IPS-11a (cell line): Measurements from ENCODE around the gene KIF5C.
"Not testable (repeated sequence)": the region's sequence is repeated elsewhere in the genome, so short reads cannot be mapped to it uniquely, and the experiment has no call there.

Experiments used
- H3K4me3 ChIP-seq: one replicate; pipeline ENCODE4 v1.5.1; 2013; ENCODE audit warnings: low read depth, low read length, control low read depth

KIF5C gene

DNA sequence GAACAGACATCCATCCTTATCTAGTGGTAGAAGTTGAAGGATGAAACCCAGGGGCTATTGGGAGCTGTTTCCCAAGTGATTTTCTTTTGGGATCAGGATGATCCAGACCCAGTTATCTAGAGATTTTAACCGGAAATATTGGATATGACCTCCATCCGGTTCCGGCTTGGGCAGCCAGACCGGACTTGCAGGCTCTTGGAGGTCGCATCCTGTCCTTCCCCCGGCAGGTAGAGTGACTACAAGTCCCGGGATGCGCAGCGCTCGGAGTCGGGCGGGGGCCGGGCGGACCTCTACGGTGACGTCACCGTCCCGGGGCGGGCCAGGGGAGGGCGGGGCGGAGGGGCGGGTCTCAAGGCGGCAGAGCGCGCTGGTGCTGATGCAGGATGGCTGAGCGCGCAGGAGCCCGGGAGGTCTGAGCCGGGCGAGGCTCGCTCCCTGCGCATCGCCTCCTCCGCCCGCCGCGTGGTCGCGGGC lies at the start of gene KIF5C:
KIF5C (plus strand) TSS at position 360 of the 474 bp plus-strand sequence. CDS start 391 bp downstream, outside the sequence.
- H3K4me3 ChIP-seq = peak within 1 kb of the TSS; percentile 75

GRCh38 chr2:148826791-148827190 lies 48.2 kb upstream of the KIF5C start:
- no peak overlapping the region for H3K4me3 ChIP-seq

DNA sequence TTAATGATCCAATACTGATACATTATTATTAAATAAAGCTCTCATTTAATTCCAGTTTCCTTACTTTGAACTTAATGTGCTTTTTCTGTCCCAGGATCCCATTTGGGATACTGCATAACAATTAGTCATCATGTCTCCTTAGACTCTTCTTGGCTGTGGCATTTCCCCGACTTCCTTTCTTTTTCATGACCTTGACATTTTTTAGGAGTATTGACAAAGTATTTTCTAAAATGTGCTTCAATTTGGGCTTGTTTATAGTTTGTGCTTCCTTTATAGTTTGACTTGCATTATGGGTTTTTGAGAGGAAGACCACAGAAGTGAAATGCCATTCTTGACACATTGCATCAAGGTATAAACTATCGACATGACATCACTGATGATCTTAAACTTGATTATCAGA lies 46.1 kb upstream of the KIF5C start:
- no peak overlapping the region for H3K4me3 ChIP-seq

DNA sequence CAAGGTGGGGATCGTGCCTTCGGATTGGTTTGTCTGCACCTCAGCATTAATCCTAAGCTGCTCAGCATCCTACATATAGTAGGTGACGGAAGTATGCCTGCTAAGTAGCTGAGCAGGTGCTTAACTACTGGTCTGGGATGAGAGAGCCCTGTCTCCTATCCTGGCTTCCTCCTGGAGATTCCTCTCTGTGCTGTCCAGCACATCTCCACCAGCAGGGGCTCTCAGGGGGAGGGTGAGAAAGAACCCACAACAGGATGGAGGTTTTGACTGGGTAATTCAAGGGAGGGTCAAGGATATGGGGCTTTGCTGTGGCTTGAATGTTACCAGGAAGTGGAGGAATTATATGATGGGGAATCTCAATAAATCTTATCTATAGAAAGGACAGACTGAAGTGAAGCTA lies 45.4 kb upstream of the KIF5C start:
- no peak overlapping the region for H3K4me3 ChIP-seq

GRCh38 chr2:148832637-148833036 lies 42.4 kb upstream of the KIF5C start:
- no peak overlapping the region for H3K4me3 ChIP-seq

DNA sequence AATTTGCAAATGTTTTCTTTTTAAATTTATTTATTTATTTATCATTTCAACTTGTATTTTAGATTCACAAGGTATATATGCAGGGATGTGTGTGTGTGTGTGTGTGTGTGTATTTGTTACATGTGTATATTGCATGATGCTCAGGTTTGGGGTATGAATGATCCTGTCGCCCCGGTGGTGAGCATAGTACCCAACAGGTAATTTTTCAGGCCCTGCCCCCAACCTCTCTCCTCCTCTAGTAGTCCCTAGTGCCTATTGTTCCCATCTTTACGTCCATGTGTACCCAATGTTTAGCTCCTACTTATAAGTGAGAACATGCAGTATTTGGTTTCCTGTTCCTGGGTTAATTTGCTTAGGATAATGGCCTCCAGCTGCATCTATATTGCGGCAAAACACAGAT lies 33.0 kb upstream of the KIF5C start:
- H3K4me3 ChIP-seq = no peak overlapping the region

- no peak overlapping the region for H3K4me3 ChIP-seq
Observed at GRCh38 chr2:148848146-148848545, 26.9 kb upstream of the KIF5C start.

GRCh38 chr2:148853458-148853857 lies 21.6 kb upstream of the KIF5C start:
- no peak overlapping the region for H3K4me3 ChIP-seq

DNA sequence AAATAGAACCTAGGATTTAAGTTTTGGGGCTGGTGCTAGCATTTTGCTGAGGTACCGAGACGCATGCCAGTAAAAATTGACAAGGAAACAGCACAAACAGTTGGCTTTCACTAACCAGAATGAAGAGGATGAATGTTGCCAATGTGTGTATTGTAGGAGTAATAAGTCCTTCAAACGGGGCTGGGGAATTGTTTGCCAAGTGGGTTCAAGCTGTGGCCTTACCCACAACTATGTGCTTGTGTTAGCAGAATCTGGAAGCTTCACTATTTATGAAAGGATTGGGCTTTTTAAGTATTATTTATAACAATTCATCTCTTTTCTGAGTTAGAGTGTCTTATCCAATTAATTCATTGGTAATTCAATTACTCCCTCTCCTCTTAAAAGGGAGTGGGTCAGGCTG lies 15.0 kb upstream of the KIF5C start:
- H3K4me3 ChIP-seq = no peak overlapping the region

DNA sequence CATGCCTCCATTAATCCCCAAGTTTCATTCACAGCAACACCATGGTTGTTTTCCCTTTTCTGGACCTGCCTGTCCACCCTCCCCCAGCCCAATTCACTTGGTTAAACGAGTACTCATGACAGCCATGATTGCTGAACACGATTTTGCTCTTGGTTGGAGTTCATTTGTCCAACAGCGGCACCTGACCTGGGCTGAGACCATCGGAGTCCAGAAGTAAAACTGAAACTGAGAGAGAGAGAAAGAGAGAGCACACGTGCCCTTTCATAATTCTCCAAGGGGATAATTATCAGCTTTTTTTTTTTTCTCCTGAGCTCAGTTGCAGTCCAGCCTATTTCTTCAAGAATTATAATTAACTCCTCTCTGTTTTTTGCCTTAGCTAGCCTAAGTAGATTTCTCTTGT lies 13.7 kb upstream of the KIF5C start:
- H3K4me3 ChIP-seq = no peak overlapping the region

- H3K4me3 ChIP-seq = not testable (repeated sequence)
Observed at GRCh38 chr2:148862478-148862877, 12.5 kb upstream of the KIF5C start.

DNA sequence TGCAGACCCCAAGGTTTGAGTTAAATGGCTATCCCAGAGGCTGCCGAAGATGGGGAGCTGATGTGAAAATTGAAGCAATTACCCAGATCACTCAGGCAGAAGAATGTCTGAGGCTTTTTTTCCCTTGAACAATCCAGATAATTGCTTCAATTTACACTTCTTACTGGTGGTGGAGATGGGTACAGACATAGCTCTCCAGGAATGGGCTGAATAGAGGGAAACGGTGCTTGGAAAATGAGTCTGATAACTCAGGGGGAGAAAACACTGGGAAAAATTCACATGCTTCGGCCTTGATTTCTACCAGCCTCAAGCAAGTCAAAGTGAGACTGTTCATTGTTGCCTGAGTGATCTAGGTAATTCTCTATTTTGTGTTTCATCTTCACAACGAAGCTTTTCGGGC lies 9.5 kb upstream of the KIF5C start:
- no peak overlapping the region for H3K4me3 ChIP-seq

- no peak overlapping the region for H3K4me3 ChIP-seq
Observed at GRCh38 chr2:148866091-148866490, 8.9 kb upstream of the KIF5C start.

- no peak overlapping the region for H3K4me3 ChIP-seq
Observed at GRCh38 chr2:148867079-148867769, 7.8 kb upstream of the KIF5C start.

DNA sequence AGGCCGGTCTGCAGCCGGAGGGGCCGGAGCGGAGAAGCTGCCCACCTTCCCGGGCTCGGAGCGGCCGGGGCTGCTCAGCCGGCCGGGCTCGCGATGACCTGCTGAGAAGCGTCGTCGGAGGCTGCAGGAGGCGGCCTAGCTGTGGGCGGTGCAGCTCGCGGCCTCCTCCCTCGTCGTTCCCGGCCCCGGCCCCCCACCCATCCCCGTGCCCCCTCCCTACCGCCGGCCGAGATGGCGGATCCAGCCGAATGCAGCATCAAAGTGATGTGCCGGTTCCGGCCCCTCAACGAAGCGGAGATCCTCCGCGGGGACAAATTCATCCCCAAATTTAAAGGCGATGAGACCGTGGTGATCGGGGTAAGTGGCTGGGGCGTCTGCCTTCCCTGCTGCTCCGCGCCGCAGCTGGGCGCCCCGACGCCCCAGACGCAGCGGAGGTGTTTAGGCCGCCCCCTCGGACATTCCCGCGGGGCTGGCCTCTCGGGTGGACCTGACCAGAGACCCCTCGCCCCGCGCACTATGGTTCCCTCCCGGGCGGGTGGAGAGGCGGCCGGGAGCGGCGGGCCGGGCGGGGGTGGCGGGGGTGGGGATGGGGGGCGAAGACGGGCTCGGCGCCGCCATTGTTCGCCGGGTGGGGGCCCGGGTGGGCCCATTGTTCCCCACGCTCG lies 492 bp downstream of the KIF5C start:
- H3K4me3 ChIP-seq = peak overlapping the region; percentile 75

DNA sequence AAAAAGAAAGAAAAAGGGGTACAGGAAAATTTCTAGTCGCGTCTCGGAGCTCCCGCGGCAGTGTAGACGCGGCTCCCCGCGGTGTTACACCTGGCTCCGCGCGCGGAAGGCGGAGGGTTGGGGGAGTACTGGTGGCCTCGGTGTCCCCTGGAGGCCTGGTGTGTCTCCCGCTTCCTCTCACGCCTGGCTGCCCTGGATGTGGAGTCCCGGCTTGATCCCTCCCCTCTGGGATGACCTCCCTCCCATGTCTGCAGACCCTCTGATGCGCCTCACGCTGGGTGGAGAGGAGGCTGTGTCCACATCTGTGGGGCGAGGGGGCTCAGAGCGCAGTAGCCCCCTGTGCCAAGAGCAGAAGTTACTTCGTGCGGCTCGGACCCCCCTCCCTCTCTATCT lies 1.2 kb downstream of the KIF5C start:
- H3K4me3 ChIP-seq = peak overlapping the region; percentile 75

DNA sequence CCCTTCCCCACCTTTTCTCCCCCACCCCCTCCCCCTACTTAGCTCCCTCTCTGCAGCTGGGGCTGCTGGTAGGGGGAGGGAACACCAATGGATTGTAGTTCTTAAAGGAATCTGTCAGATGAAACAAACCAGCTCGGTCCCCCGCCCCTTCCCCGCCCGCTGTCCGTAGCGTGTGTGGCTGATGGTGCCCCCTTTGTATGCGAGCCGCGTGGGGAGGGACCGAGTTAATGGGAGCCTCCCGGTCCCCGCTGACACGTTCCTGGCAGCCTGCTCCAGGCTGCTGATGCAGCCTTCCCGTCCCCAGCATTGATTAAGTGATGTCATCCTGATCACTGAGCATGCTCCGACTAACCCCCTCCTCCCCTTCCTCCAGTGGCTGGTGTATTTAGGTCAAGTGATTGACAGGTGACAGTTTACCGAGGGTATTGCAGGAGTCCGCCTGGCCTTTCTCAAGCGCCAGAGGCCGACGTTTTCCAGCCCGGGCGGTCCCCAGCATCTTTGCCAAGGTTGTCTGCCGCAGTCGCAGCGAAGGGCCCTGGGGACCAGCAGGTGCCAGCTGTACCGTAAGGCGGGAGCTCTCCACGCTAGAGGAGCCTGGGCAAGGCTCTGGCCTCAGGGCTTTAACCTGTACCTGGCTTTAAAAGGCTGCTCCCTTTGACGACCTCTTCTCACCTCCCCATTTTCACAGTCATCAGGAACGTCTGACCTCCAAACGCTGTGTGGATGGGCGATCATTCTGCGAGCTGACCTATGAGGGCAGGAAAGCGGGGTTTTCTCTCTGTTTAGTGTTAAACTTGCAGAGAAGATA lies 1.8 kb downstream of the KIF5C start:
- H3K4me3 ChIP-seq = peak overlapping the region; percentile 75

GRCh38 chr2:148877403-148877740 lies 2.3 kb downstream of the KIF5C start:
- no peak overlapping the region for H3K4me3 ChIP-seq

DNA sequence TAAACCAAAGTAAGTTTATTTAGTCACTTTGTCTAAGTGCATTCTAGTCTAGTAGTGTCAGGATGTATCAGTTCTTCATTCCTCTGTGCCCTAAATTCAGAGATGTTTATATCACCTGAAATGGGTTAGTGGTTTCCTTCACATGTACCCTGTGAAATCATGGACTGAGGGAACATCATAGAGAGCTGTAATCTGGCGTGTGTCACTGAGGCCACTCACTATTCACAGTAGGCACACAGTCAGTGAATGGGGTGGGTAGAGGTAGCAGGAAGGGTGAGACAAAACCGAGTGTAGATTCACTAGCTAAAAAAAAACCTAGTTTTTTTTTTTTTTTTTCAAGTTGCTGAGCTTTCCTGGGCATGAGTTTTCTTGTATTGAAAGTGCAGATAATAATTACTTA lies 5.6 kb downstream of the KIF5C start:
- H3K4me3 ChIP-seq = no peak overlapping the region

GRCh38 chr2:148882051-148882450 lies 7.0 kb downstream of the KIF5C start:
- no peak overlapping the region for H3K4me3 ChIP-seq

DNA sequence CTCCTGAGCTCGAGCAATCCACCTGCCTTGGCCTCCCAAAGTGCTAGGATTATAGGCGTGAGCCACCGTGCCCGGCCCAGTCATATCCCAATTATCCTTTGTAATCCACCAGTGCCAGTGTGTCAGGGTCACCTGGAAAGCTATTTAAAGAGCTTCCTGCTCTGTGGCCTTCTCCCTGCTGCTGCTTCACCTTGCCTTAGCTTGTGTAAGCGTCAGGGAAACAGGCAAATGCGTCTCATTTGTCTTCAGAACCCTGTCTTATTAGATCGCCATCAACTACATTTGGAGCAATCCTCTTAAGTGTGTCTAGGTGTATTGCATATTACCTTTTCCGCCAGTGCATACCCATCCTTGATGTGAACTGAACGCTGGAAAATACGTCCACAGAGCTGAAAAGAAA lies 10.2 kb downstream of the KIF5C start:
- H3K4me3 ChIP-seq = no peak overlapping the region

- no peak overlapping the region for H3K4me3 ChIP-seq
Observed at GRCh38 chr2:148885988-148886387, 11.0 kb downstream of the KIF5C start.
